A673 (cell line): Measurements from ENCODE around the gene PDE9A. TPM values are rescaled to one million over a fixed set of nuclear protein-coding genes. Genes with fewer than 3 reads are reported as not detected.

Experiments
- BruUV-seq: library from RNA; stranded (reverse); fragments of 400-500 nt; replicated peaks from 2 replicates; lab custom pipeline; 2021; lab: Mats Ljungman, UMichigan
- CTCF ChIA-PET: fragments of 300-600 bp; sonication (Branson Sonifier 250); formaldehyde crosslinking; loops from one replicate; lab custom pipeline; 2022; ENCODE audit warnings: antibody characterized with exemption; lab: Charles Lee
- POLR2A ChIA-PET: fragments of 300-600 bp; sonication (Branson Sonifier 250); formaldehyde crosslinking; loops from one replicate; lab custom pipeline; 2022; ENCODE audit warnings: antibody characterized with exemption; ENCODE audit not compliant: low non-redundant PET; lab: Charles Lee
- DNase-seq: peaks from one replicate; pipeline ENCODE4 v3.0.0-alpha.2; 2015; ENCODE audit warnings: low spot score
- H3K27ac ChIP-seq: fragments of 200-600 bp; sonication (generic); 2 replicates; pipeline ENCODE4 v1.5.1; 2016; ENCODE audit warnings: mixed run types, low read depth, mild to moderate bottlenecking, mixed read lengths, antibody characterized with exemption, low read length; ENCODE audit not compliant: poor library complexity, severe bottlenecking
- H3K27me3 ChIP-seq: fragments of 200-600 bp; sonication (generic); replicated peaks from 2 replicates; pipeline ENCODE4 v1.6.1; 2017; ENCODE audit warnings: mixed run types, low read depth, mild to moderate bottlenecking, mixed read lengths, antibody characterized with exemption, low read length; ENCODE audit not compliant: insufficient read depth, poor library complexity
- H3K36me3 ChIP-seq: fragments of 200-600 bp; sonication (generic); 2 replicates; pipeline ENCODE4 v1.6.1; 2016; ENCODE audit warnings: mixed run types, mild to moderate bottlenecking, mixed read lengths, antibody characterized with exemption, low read length; ENCODE audit not compliant: insufficient read depth, poor library complexity, severe bottlenecking
- H3K4me1 ChIP-seq: fragments of 200-600 bp; sonication (generic); 2 replicates; pipeline ENCODE4 v1.6.1; 2017; ENCODE audit warnings: mixed run types, mild to moderate bottlenecking, mixed read lengths, antibody characterized with exemption, low read length; ENCODE audit not compliant: insufficient read depth, poor library complexity, severe bottlenecking
- H3K4me3 ChIP-seq: fragments of 200-600 bp; sonication (generic); 2 replicates; pipeline ENCODE4 v1.5.1; 2016; ENCODE audit warnings: low read depth, mixed run types, mild to moderate bottlenecking, mixed read lengths, low read length; ENCODE audit not compliant: poor library complexity, severe bottlenecking
- H3K9me3 ChIP-seq: fragments of 200-600 bp; sonication (generic); 2 replicates; pipeline ENCODE4 v1.6.1; 2016; ENCODE audit warnings: mixed run types, low read depth, mild to moderate bottlenecking, mixed read lengths, antibody characterized with exemption, low read length; ENCODE audit not compliant: poor library complexity, severe bottlenecking
- CTCF ChIP-seq: fragments of 300-800, 200-600 bp; sonication (generic); conservative IDR thresholded peaks from 2 replicates; pipeline ENCODE4 v1.5.1; 2017; ENCODE audit warnings: low read depth, mild to moderate bottlenecking, antibody characterized with exemption, low read length, moderate library complexity, mixed read lengths
- EZH2 ChIP-seq: fragments of 200-600 bp; sonication (generic); IDR thresholded peaks from 2 replicates; pipeline ENCODE4 v1.6.1; 2017; ENCODE audit warnings: borderline replicate concordance, low read depth, mild to moderate bottlenecking, mixed read lengths, antibody characterized with exemption, low read length; ENCODE audit not compliant: poor library complexity, severe bottlenecking
- intact Hi-C: fragments of 100-400 bp; cut with micrococcal nuclease; formaldehyde crosslinking; loops from one replicate; pipeline ENCODE4 v1.10.0; 2022; ENCODE audit not compliant: unreplicated experiment
- total RNA-seq: library from RNA; stranded (reverse); gene quantifications from 2 replicates; pipeline ENCODE4 v1.2.3, GENCODE V29; 2021

Gene PDE9A
- total RNA-seq, 1 experiment from 2014 or later, result 14.3 TPM

- TF ChIP-seq EZH2 (no peak), CTCF (peak; percentile 20; the same call in 1 of the 2 replicates)
- ChIA-PET POLR2A (interaction anchor here (0.5 kb wide), 1 partner anchor 141 kb away, joined by 3 read pairs; the partner anchor contains the start of gene SLC37A1), CTCF (no interaction called here)
- intact Hi-C loops, result no loop called here
- no peaks in the 10 kb centered on the region for H3K36me3 ChIP-seq
- peak overlapping the region; percentile 75 for H3K27ac ChIP-seq
- H3K4me1 ChIP-seq, result peaks cover 20% of the 10 kb centered on the region
- DNase-seq, result peak; percentile 78
- no peaks in the 10 kb centered on the region for H3K27me3 ChIP-seq
- BruUV-seq, result no TSS peak
- H3K9me3 ChIP-seq, result no peaks in the 10 kb centered on the region
- H3K4me3 ChIP-seq, result peak overlapping the region; percentile 82
Observed at GRCh38 chr21:42654179-42654912, 925 bp downstream of the PDE9A start.

GRCh38 chr21:42654913-42655795 is 1.7 kb downstream of the PDE9A start:
- CTCF ChIA-PET, result no interaction called here
- no peak for TF ChIP-seq CTCF
- TF ChIP-seq EZH2, result no peak
- BruUV-seq, result no TSS peak
- Histone ChIP-seq H3K4me1 (peaks cover 25% of the 10 kb centered on the region), H3K27me3 (no peaks in the 10 kb centered on the region), H3K36me3 (no peaks in the 10 kb centered on the region), H3K4me3 (peak overlapping the region; percentile 82), H3K9me3 (no peaks in the 10 kb centered on the region), H3K27ac (no peak overlapping the region)
- intact Hi-C loops, result no loop called here
- POLR2A ChIA-PET, result interaction anchor here (0.5 kb wide), 1 partner anchor 141 kb away, joined by 3 read pairs; the partner anchor contains the start of gene SLC37A1
- DNase-seq, result no peak

- no peak for TF ChIP-seq EZH2
- TF ChIP-seq CTCF, result no peak
- intact Hi-C loops, result no loop called here
- CTCF ChIA-PET, result interaction anchor here (0.6 kb wide), 1 partner anchor 132 kb away, joined by 5 read pairs; no protein-coding TSS in a partner anchor
- Histone ChIP-seq H3K27ac (no peak overlapping the region), H3K4me3 (no peak overlapping the region), H3K36me3 (no peaks in the 10 kb centered on the region), H3K9me3 (no peaks in the 10 kb centered on the region), H3K4me1 (peaks cover 25% of the 10 kb centered on the region), H3K27me3 (no peaks in the 10 kb centered on the region)
- POLR2A ChIA-PET, result no interaction called here
- no TSS peak for BruUV-seq
- DNase-seq, result no peak
Observed at GRCh38 chr21:42655796-42656770, 2.7 kb downstream of the PDE9A start.
